Ovary (tissue), 9 donors: ENCODE measurements around the gene AIF1L. TPM values are rescaled to one million over a fixed set of nuclear protein-coding genes. Genes with fewer than 3 reads are reported as not detected.

Experiments
- DNase-seq, 5 donors: peaks; one replicate each; pipeline ENCODE4 v3.0.0-alpha.2; 2019 to 2020
- H3K27ac ChIP-seq, 2 donors: fragments of 200-600 bp; one replicate each; pipeline versions ENCODE4 v1.5.1 to v1.8.0; 2019 to 2022
- H3K27me3 ChIP-seq: fragments of 200-600 bp; one replicate; pipeline ENCODE4 v1.8.0; 2022
- H3K36me3 ChIP-seq: fragments of 200-600 bp; sonication (generic); one replicate; pipeline ENCODE4 v1.5.1; 2019
- H3K4me1 ChIP-seq: one replicate; pipeline ENCODE4 v1.8.1; 2013; ENCODE audit warnings: mild to moderate bottlenecking, moderate library complexity; ENCODE audit not compliant: insufficient read depth
- H3K4me3 ChIP-seq: fragments of 200-600 bp; sonication (generic); one replicate; pipeline ENCODE4 v1.5.1; 2017
- H3K9me3 ChIP-seq, 2 donors: fragments of 200-600 bp in 1 of 2; sonication (generic) in 1 of 2; one replicate each; pipeline versions ENCODE4 v1.5.1 to v1.8.1; 2013 to 2019; ENCODE audit warnings: mild to moderate bottlenecking in 1 of 2, moderate library complexity in 1 of 2
- CTCF ChIP-seq, 3 donors: fragments of 450-650 bp in 2 of 3; fragments of 200-600 bp in 1 of 3; IDR thresholded peaks; one replicate each; pipeline versions ENCODE4 v1.5.1 to v1.8.0; 2016 to 2022; ENCODE audit warnings: antibody characterized with exemption in 3 of 3, mild to moderate bottlenecking in 1 of 3
- EP300 ChIP-seq: sonication (generic); formaldehyde crosslinking; IDR thresholded peaks from one replicate; pipeline ENCODE4 v1.6.1; 2017; ENCODE audit warnings: antibody characterized with exemption
- POLR2A ChIP-seq: fragments of 450-650 bp; IDR thresholded peaks from one replicate; pipeline ENCODE4 v1.6.1; 2017; ENCODE audit warnings: antibody characterized with exemption, mild to moderate bottlenecking, moderate library complexity
- WGBS, 3 donors: extraction: QIAGEN DNeasy Blood & Tissue Kit in 1 of 3; methylation state at CpG; one replicate each; pipeline versions ENCODE4 v1.1.5 to v1.1.7; 2013 to 2017; 5-methylcytosine and 5-hydroxymethylcytosine counted together
- intact Hi-C, 4 donors: fragments of 100-400 bp; cut with DNase I; formaldehyde crosslinking; loops; one replicate each; pipeline versions ENCODE4 v1.11.0 to v1.15.1; 2022 to 2023
- polyA plus RNA-seq, 2 donors: library from polyadenylated mRNA; stranded (reverse); fragments of 200-250 nt in 1 of 2; fragments of 350-450 nt in 1 of 2; fragmentation: Illumina TruSeq in 1 of 2; extraction: RNeasy Lipid Tissue Mini Kit (QIAGEN cat#74804) in 1 of 2; gene quantifications; one replicate each; pipeline ENCODE4 v1.2.3, GENCODE V29; 2013 to 2014
- total RNA-seq, 7 donors: library from RNA; depleted of rRNA in 2 of 7; stranded (reverse); fragments of >200 nt in 2 of 7; fragmentation: NEBNext Ultra II Directional in 3 of 7; extraction: Animal tissue kit (Norgen Biotek cat#: 25700) in 3 of 7; gene quantifications; one replicate each; pipeline versions ENCODE4 v1.1.0 to v1.2.4, GENCODE V29; 2016 to 2023
- donor health status: DM: no; HTN: no; CAD: no; lungs with moderate emphysema.
- donor health status: DM: no; HTN: no; CAD: no.
- donor health status: Bipolar disorder and iron deficiency.
- donor health status: DM: yes; HTN: yes; CAD: no.
- donor health status: DM: no; HTN: no; CAD: no.
- donor health status: DM: yes; HTN: yes; CAD: no.

Gene AIF1L
- total and polyA plus RNA-seq, 9 donors = 2.4 to 35.6 (median 6.3) TPM

GRCh38 chr9:131080589-131080988 lies 15.7 kb upstream of the AIF1L start:
- WGBS, 3 donors = 70 to 86% (median 76%) methylated on average over 9 of the region's 9 CpGs
- no peaks in the 10 kb centered on the region for H3K9me3 ChIP-seq
- no peak overlapping the region for H3K4me3 ChIP-seq
- DNase-seq = no peak
- H3K4me1 ChIP-seq = no peaks in the 10 kb centered on the region
- no peaks in the 10 kb centered on the region for H3K27me3 ChIP-seq
- H3K27ac ChIP-seq = no peak overlapping the region
- intact Hi-C loops = no loop called here
- no peak for TF ChIP-seq POLR2A
- no peak for TF ChIP-seq EP300
- TF ChIP-seq CTCF (IDR thresholded peaks at IDR 0.05) = no peak
- H3K36me3 ChIP-seq = no peaks in the 10 kb centered on the region

- no peak for DNase-seq
These were observed 14.5 kb upstream of the AIF1L start for GRCh38 chr9:131081868-131082267.

DNA sequence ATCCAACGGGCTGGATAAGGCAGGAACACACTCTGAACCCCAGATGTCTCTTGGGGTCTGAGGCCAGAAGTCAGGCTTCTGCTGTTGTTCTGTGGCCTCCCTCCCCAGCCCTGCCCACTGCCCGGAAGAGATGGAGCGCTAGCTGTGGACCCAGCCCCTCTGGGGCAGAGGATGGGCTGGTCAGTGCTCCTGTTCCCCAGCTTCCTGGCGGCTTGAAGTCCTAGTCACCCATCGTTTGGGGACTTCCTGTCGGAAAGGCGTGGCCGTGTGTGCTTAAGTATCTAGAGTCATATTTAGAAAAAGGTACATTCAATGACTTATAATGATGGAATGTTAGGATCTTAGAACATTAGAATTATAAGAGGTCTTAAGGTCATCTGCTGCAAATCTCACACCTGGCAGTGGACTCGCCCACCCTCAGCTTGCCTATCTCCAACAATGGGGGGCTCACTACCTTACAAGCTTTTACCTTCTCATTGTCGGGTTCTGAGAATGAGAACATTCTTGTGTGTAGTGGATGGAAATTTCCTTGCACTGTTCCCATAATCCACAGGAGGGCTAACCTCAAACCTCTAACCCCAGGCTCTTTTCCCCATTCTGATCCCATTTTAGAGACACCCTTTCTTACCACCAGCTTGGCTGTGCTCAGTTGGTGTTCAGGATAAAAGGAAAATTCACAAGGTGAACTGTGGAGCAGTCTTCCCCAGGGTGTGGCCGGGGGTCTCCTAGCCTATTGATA lies 13.4 kb upstream of the AIF1L start:
- intact Hi-C loops = no loop called here

More at GRCh38 chr9:131081868-131082267, 14.5 kb upstream of the AIF1L start:
- Histone ChIP-seq H3K4me3 (no peak overlapping the region), H3K27me3 (no peaks in the 10 kb centered on the region), H3K9me3 (no peaks in the 10 kb centered on the region), H3K36me3 (no peaks in the 10 kb centered on the region), H3K27ac (no peak overlapping the region), H3K4me1 (no peaks in the 10 kb centered on the region)
- 84 to 88% (median 87%) methylated on average over 9 of the region's 9 CpGs for WGBS, 3 donors
- intact Hi-C loops = no loop called here
- TF ChIP-seq EP300 = no peak
- no peak for TF ChIP-seq POLR2A
- TF ChIP-seq CTCF (IDR thresholded peaks at IDR 0.05) = no peak

GRCh38 chr9:131084661-131085369 lies 11.5 kb upstream of the AIF1L start:
- intact Hi-C loops = no loop called here
- DNase-seq = no peak
- H3K4me1 ChIP-seq = no peaks in the 10 kb centered on the region
- 73 to 81% (median 76%) methylated on average over 8 of the region's 8 CpGs for WGBS, 3 donors
- H3K27ac ChIP-seq = no peak overlapping the region
- no peaks in the 10 kb centered on the region for H3K9me3 ChIP-seq
- no peaks in the 10 kb centered on the region for H3K27me3 ChIP-seq
- no peak overlapping the region for H3K4me3 ChIP-seq
- no peaks in the 10 kb centered on the region for H3K36me3 ChIP-seq
- TF ChIP-seq CTCF (IDR thresholded peaks at IDR 0.05) (no peak), EP300 (no peak), POLR2A (no peak)

More for the DNA sequence above, 13.4 kb upstream of the AIF1L start:
- no peak for TF ChIP-seq EP300
- TF ChIP-seq POLR2A = no peak
- TF ChIP-seq CTCF (IDR thresholded peaks at IDR 0.05) = no peak
- H3K9me3 ChIP-seq = no peaks in the 10 kb centered on the region
- 57 to 75% (median 67%) methylated on average over 10 to 11 of the region's 11 CpGs for WGBS, 3 donors
- H3K27ac ChIP-seq = no peak overlapping the region
- no peak overlapping the region for H3K4me3 ChIP-seq
- H3K4me1 ChIP-seq = no peaks in the 10 kb centered on the region
- no peaks in the 10 kb centered on the region for H3K36me3 ChIP-seq
- no peaks in the 10 kb centered on the region for H3K27me3 ChIP-seq
- DNase-seq = no peak
